H1 (cell line): ENCODE results near the gene PRSS36. TPM values are rescaled to one million over a fixed set of nuclear protein-coding genes. Genes with fewer than 3 reads are reported as not detected.

Experiments used
- ASH2L ChIP-seq: fragments of 200-600, 300-600 bp; sonication (generic); IDR thresholded peaks from one replicate; pipeline ENCODE4 v1.7.1; 2017; ENCODE audit warnings: low read length
- BCL11A ChIP-seq, 2 experiments: IDR thresholded peaks; one replicate each; pipeline ENCODE4 v1.6.1; 2011; ENCODE audit warnings: low read depth in 2 of 2, low read length in 2 of 2, mild to moderate bottlenecking in 2 of 2
- CBX8 ChIP-seq: fragments of 300-800, 300-1000 bp; sonication (generic); IDR thresholded peaks from 2 replicates; pipeline ENCODE4 v1.7.1; 2016; ENCODE audit warnings: low read depth, low read length, borderline replicate concordance
- CHD1 ChIP-seq: IDR thresholded peaks from 2 replicates; pipeline ENCODE4 v1.6.1; 2012; ENCODE audit warnings: low read depth, low read length, improper control_type of control experiment
- EGR1 ChIP-seq: IDR thresholded peaks from 2 replicates; pipeline ENCODE4 v1.6.1; 2011; ENCODE audit warnings: low read depth, low read length, borderline replicate concordance
- GTF2F1 ChIP-seq: IDR thresholded peaks from 2 replicates; pipeline ENCODE4 v1.6.1; 2012; ENCODE audit warnings: low read depth, low read length, improper control_type of control experiment, borderline replicate concordance
- HDAC2 ChIP-seq, 2 experiments: fragments of 300-600 bp in 1 of 2; sonication (generic) in 1 of 2; IDR thresholded peaks; 2 replicates each; pipeline ENCODE4 v1.6.1; 2011 to 2012; ENCODE audit warnings: low read depth in 2 of 2, low read length in 2 of 2, mild to moderate bottlenecking in 2 of 2, moderate library complexity in 2 of 2, borderline replicate concordance in 1 of 2, inconsistent platforms in 1 of 2
- KDM5A ChIP-seq: fragments of 200-600 bp; IDR thresholded peaks from 2 replicates; pipeline ENCODE4 v1.7.1; 2012; ENCODE audit warnings: mild to moderate bottlenecking, low read length, inconsistent platforms, mixed read lengths
- MAFK ChIP-seq: IDR thresholded peaks from 2 replicates; pipeline ENCODE4 v1.6.1; 2012; ENCODE audit warnings: low read depth, mild to moderate bottlenecking, improper control_type of control experiment, low read length
- PHF8 ChIP-seq: fragments of 200-600 bp; sonication (generic); conservative IDR thresholded peaks from 2 replicates; pipeline ENCODE4 v1.7.1; 2012; ENCODE audit warnings: low read depth, mild to moderate bottlenecking, inconsistent platforms, low read length, moderate library complexity
- RAD21 ChIP-seq, 2 experiments: IDR thresholded peaks in 1 of 2; conservative IDR thresholded peaks in 1 of 2; 2 replicates each; pipeline ENCODE4 v1.6.1; 2011; ENCODE audit warnings: low read depth in 2 of 2, low read length in 2 of 2, improper control_type of control experiment in 1 of 2, inconsistent platforms in 1 of 2, mild to moderate bottlenecking in 1 of 2, moderate library complexity in 1 of 2
- RFX5 ChIP-seq: IDR thresholded peaks from 2 replicates; pipeline ENCODE4 v1.6.1; 2011; ENCODE audit warnings: low read depth, low read length, improper control_type of control experiment, borderline replicate concordance
- SAP30 ChIP-seq: fragments of 300-600 bp; sonication (generic); IDR thresholded peaks from 2 replicates; pipeline ENCODE4 v1.7.1; 2012; ENCODE audit warnings: low read length, moderate library complexity, mild to moderate bottlenecking, inconsistent platforms; ENCODE audit not compliant: insufficient read depth, insufficient replicate concordance
- SIN3A ChIP-seq, 2 experiments: IDR thresholded peaks in 1 of 2; conservative IDR thresholded peaks in 1 of 2; 2 replicates each; pipeline ENCODE4 v1.6.1; 2011 to 2012; ENCODE audit warnings: low read length in 2 of 2, improper control_type of control experiment in 1 of 2, low read depth in 1 of 2, mild to moderate bottlenecking in 1 of 2
- SIRT6 ChIP-seq: IDR thresholded peaks from one replicate; pipeline ENCODE4 v1.7.1; 2012; ENCODE audit warnings: low read length, inconsistent platforms
- SP2 ChIP-seq: IDR thresholded peaks from 2 replicates; pipeline ENCODE4 v1.6.1; 2012; ENCODE audit warnings: mild to moderate bottlenecking, low read length, inconsistent platforms
- SP4 ChIP-seq: IDR thresholded peaks from 2 replicates; pipeline ENCODE4 v1.6.1; 2012; ENCODE audit warnings: low read length, inconsistent platforms
- TAF7 ChIP-seq: optimal IDR thresholded peaks from 2 replicates; pipeline ENCODE3; 2011; ENCODE audit warnings: low read depth, mild to moderate bottlenecking, inconsistent platforms, low read length, moderate library complexity, borderline replicate concordance
- polyA plus RNA-seq, 7 experiments: library from polyadenylated mRNA; depleted of rRNA in 3 of 7; stranded (reverse) in 5 of 7; unstranded in 2 of 7; fragments of >200 nt in 5 of 7; fragments of 200-250 nt in 2 of 7; gene quantifications; 1 replicate in 5 of 7; 2 replicates in 1 of 7; 4 replicates in 1 of 7; pipeline versions ENCODE4 v1.2.1 to v1.2.3, GENCODE V29; 2011 to 2013; ENCODE audit warnings: missing spikeins in 2 of 7, mixed read lengths in 2 of 7
- total RNA-seq: library from RNA; stranded (reverse); fragmentation: NEBNext Ultra II Directional; extraction: Animal tissue kit (Norgen Biotek cat#: 25700); gene quantifications from 2 replicates; pipeline ENCODE4 v1.2.1, GENCODE V29; 2021
- TF ChIP-seq, protein P1 (sequence below): IDR thresholded peaks from 2 replicates; pipeline ENCODE4 v1.6.1; 2012; ENCODE audit warnings: inconsistent platforms
- TF ChIP-seq, protein P2 (sequence below): IDR thresholded peaks from 2 replicates; pipeline ENCODE4 v1.6.1; 2012; ENCODE audit warnings: low read length, inconsistent platforms

Gene PRSS36
- total and polyA plus RNA-seq, 2 of the 8 experiments (the other 6 are each of a cell fraction or from before 2014, with no cell fraction given), result 1.3 to 1.9 TPM

DNA sequence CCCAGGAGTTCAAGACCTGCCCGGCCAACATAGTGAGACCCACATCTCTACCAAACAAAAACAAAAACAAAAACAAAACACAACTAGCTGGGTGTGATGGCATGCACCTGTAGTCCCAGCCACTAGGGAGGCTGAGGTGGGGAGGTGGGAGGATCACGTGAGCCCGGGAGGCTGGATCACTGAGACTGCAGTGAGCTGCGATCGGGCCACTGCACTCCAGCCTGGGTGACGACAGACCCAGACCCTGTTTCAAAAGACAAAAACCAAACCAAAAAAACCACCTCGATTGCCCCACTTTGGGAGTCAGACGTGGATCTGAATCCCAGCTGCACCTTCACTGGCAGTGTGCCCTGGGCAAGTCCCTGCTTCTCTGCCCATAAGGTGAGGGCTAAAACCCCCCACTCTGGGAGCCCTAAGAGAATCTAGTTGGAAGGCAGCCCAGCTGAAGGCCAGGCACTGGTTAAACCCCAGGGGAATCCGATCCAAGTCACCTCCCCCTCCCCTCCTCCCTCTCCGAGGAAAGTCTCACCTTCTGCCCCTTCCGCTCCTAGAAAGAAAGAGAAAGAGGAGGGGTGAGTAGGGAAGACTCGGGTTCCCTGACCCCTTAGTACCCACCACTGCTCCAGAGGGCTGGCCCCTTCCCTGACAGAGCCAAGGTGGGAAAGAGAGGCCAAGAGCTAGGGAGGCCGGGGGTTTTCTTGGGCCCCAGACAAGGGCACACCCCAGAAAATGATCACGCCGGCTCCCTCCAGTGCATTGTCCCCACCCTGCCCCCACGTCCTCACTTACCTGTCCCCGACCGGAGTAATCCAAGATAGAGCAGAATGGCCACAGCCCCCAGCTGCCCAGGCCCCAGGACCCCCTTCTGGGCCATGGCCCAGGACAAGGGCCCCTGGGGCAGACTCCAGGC is 15.0 kb downstream of the PRSS36 start (continued):
- no peak for TF ChIP-seq GTF2F1
- peak; percentile 36 for TF ChIP-seq TAF7
- no peak for TF ChIP-seq MAFK
- peak; percentile 53 for TF ChIP-seq ASH2L
- no peak for TF ChIP-seq CHD1
- TF ChIP-seq BCL11A (IDR thresholded peaks at IDR 0.05; ENCODE audit: low read depth in 2 of 2, low read length in 2 of 2), result no peak
- no peak for TF ChIP-seq KDM5A
- TF ChIP-seq SIRT6, result no peak
- TF ChIP-seq PHF8, result peak; percentile 51
- no peak for TF ChIP-seq RAD21 (IDR thresholded peaks at IDR 0.05 in 1 of 2, conservative IDR thresholded peaks at IDR 0.05 in 1 of 2; ENCODE audit: low read depth in 2 of 2, low read length in 2 of 2)
- TF ChIP-seq HDAC2 (IDR thresholded peaks at IDR 0.05; ENCODE audit: borderline replicate concordance in 1 of 2, low read depth in 2 of 2, low read length in 2 of 2), result no peak; a peak in 1 of 4 replicates
- TF ChIP-seq SAP30, result peak; percentile 53
- TF ChIP-seq, protein P1, sequence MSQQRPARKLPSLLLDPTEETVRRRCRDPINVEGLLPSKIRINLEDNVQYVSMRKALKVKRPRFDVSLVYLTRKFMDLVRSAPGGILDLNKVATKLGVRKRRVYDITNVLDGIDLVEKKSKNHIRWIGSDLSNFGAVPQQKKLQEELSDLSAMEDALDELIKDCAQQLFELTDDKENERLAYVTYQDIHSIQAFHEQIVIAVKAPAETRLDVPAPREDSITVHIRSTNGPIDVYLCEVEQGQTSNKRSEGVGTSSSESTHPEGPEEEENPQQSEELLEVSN, result no peak
- no peak for TF ChIP-seq CBX8
- TF ChIP-seq SIN3A (conservative IDR thresholded peaks at IDR 0.05 in 1 of 2, IDR thresholded peaks at IDR 0.05 in 1 of 2; ENCODE audit: low read depth in 1 of 2, low read length in 2 of 2), result 0 out of 4 replicates have a peak, but pooled peaks of 1 of the 2 experiments have one; percentile 24
- no peak for TF ChIP-seq SP4
- TF ChIP-seq RFX5, result no peak
- no peak for TF ChIP-seq SP2
- no peak for TF ChIP-seq EGR1
- TF ChIP-seq, protein P2, sequence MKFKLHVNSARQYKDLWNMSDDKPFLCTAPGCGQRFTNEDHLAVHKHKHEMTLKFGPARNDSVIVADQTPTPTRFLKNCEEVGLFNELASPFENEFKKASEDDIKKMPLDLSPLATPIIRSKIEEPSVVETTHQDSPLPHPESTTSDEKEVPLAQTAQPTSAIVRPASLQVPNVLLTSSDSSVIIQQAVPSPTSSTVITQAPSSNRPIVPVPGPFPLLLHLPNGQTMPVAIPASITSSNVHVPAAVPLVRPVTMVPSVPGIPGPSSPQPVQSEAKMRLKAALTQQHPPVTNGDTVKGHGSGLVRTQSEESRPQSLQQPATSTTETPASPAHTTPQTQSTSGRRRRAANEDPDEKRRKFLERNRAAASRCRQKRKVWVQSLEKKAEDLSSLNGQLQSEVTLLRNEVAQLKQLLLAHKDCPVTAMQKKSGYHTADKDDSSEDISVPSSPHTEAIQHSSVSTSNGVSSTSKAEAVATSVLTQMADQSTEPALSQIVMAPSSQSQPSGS, result no peak
